GM18519 (cell line): Measurements from ENCODE around the gene FABP2.
"Not testable (repeated sequence)": the region's sequence is repeated elsewhere in the genome, so short reads cannot be mapped to it uniquely, and the experiment has no call there.

Source experiments
- ATAC-seq: cut with Tn5 transposase; IDR thresholded peaks from one replicate; pipeline ENCODE4 v1.9.1; 2021; ENCODE audit warnings: mild to moderate bottlenecking, moderate library complexity; ENCODE audit not compliant: unreplicated experiment, low FRiP score

Gene FABP2

GRCh38 chr4:119321921-119322687 lies at the start of gene FABP2:
FABP2 (minus strand) TSS chr4:119322138; CDS start chr4:119322102, 36 bp downstream.
- no peak for ATAC-seq

- not testable (repeated sequence) for ATAC-seq
Observed at GRCh38 chr4:119370951-119371683, 49.2 kb upstream of the FABP2 start.

- ATAC-seq = peak; percentile 98
Observed at GRCh38 chr4:119370392-119370791, 48.5 kb upstream of the FABP2 start.

- ATAC-seq = not testable (repeated sequence)
Observed at GRCh38 chr4:119366802-119367201, 44.9 kb upstream of the FABP2 start.

- ATAC-seq = not testable (repeated sequence)
Observed at GRCh38 chr4:119364203-119364602, 42.3 kb upstream of the FABP2 start.

- ATAC-seq = not testable (repeated sequence)
Observed at GRCh38 chr4:119363372-119363771, 41.4 kb upstream of the FABP2 start.

- ATAC-seq = not testable (repeated sequence)
Observed at GRCh38 chr4:119362413-119362812, 40.5 kb upstream of the FABP2 start.

GRCh38 chr4:119359873-119360272 lies 37.9 kb upstream of the FABP2 start:
- not testable (repeated sequence) for ATAC-seq

GRCh38 chr4:119356796-119357195 lies 34.9 kb upstream of the FABP2 start:
- not testable (repeated sequence) for ATAC-seq

GRCh38 chr4:119356041-119356440 lies 34.1 kb upstream of the FABP2 start:
- ATAC-seq = not testable (repeated sequence)

GRCh38 chr4:119353364-119353763 lies 31.4 kb upstream of the FABP2 start:
- ATAC-seq = peak; percentile 52

- ATAC-seq = not testable (repeated sequence)
Observed at GRCh38 chr4:119348169-119348568, 26.2 kb upstream of the FABP2 start.

GRCh38 chr4:119343293-119343692 lies 21.4 kb upstream of the FABP2 start:
- ATAC-seq = not testable (repeated sequence)

- ATAC-seq = not testable (repeated sequence)
Observed at GRCh38 chr4:119339895-119340294, 18.0 kb upstream of the FABP2 start.

- no peak for ATAC-seq
Observed at GRCh38 chr4:119337010-119337409, 15.1 kb upstream of the FABP2 start.

GRCh38 chr4:119336332-119336979 lies 14.5 kb upstream of the FABP2 start:
- ATAC-seq = not testable (repeated sequence)

GRCh38 chr4:119329835-119330620 lies 8.1 kb upstream of the FABP2 start:
- no peak for ATAC-seq

- ATAC-seq = no peak
Observed at GRCh38 chr4:119328695-119329094, 6.8 kb upstream of the FABP2 start.

GRCh38 chr4:119317990-119318389 lies 3.9 kb downstream of the FABP2 start:
- ATAC-seq = no peak

GRCh38 chr4:119315036-119315435 lies 6.9 kb downstream of the FABP2 start:
- no peak for ATAC-seq
